HG03139 (cell line): ENCODE results near the gene AIG1.

Experiments
- ATAC-seq: cut with Tn5 transposase; IDR thresholded peaks from one replicate; pipeline ENCODE4 v1.9.1; 2021; ENCODE audit not compliant: unreplicated experiment

The AIG1 gene

DNA sequence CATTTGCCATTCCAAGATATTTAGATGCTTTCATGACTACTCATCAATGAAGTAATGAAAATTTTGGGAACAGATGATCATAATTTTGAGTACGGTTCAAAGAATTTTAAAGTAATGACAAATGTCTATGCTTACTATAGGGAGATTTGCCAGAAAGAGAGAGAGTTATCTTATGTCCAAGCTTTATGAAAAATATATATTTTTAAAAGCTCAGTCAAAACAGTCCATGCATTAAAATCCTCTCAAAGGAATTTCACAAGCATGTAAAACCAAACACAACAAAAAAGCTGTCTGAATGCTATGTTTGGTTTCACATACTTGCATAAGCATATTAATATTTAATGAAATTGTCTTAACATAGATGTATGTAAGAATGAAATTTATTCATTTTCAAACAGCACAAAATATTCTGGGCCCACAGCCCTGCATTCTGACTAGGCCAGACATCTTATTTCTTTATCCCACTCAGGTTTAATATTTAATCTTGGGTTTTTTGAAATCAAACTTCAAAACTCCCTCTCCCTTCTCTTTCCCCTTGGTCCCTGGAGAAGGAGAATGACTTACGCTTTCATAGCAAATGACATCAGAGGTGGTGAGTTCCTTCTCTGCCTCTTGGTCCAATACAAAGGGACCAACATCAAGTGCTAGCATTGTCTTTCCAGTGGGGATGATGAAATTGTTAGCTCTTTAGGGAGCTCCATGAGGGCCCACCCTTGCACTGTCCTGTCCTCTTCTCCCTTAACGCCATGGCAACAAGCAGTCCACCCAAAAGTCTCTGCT lies 295.6 kb downstream of the AIG1 start:
- no peak for ATAC-seq

DNA sequence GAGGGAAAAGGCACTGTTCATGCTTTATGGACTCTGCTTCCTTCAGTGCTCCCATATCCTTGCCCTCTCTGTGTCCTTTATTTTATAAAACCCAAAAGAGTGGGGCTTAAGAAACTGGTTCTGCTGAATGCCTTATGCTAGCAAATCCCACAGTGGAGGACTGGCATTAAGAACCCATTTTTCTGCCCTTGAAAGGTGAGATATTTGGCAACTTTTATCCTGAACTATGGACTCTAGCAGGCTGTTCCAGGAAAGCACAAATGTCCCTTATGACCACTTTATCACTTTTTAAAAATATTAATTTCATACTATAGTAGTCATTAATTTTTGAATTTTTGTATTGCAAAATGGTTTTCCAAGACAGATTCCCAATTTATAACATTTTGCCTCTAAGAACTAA lies 296.5 kb downstream of the AIG1 start:
- no peak for ATAC-seq

DNA sequence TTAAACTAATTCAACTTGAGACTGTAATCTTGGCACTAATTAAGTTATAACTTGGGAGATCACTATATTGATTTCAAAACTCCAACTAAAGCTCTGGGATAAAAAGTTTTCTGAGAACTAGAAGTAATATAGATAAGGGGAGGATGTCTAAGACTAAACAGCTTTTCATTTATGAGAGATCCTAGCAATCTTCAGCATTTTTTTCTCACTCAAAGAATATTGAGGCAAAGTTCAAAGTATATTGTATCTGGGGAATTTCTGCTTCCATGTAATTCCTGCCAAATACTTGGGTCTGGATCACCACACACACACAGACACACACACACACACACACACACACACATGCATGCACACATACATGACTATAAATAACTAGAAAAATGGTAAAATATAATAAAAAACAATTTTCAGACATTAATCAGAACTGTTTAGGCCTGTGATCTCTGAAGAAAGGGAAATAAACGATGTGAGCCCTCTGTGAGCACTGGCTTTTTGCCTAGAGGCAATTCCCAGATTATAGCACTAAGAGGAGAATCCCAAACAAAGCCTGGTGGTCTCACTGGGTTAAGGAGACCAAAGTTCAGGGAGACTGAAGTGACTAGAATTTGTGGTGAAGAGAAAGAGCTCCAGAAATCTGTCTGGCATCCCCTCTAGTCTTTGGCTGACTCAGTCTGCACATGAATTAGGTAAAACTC lies 297.0 kb downstream of the AIG1 start:
- ATAC-seq, result no peak

DNA sequence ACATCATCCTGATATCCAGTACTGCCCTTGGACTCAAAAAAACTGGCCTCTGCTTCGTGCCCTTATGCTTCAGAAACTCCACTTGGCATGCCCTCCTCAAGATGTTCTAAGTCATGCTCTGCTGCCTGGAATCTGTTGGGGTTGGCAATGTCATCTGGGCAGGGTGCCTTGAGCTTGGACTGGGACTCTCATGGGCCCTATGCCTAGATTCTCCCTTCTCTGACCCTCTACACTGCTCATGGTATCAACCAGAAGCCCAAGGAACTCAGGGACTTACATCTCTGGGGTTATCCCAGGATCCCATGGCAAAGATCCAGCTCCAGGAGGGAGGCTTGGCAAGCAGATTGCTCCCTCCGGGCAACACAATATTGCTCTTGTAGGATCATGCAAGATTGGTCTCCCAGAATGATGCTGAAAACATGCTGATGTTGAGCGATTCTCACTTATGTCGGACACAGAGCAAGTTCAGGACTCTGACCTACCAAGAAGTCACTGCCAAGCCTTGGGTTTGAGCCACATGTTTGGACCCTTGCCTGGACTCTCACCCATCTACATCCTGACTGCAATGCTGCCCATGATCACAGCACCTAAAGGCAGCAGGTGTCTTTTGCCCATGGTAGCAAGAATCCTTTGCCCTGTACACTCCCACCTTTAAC lies 301.0 kb downstream of the AIG1 start:
- ATAC-seq, result no peak

DNA sequence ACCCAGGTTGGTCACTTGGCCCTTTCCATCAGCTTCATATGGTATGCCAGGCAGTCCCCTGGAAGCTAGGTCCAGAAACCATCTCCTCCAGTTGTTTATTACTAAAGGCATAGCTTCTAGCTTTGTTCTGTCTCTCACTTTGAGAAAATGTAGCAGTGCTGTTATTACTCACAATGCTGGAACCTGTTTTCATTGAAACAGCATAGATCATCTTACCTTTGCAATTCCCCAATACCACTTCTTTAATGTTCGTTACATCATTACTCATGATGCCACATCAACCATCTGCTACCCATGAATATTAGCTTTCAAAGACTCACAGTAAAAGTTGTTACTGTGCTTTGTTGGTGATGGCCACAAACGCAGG lies 301.5 kb downstream of the AIG1 start:
- no peak for ATAC-seq

DNA sequence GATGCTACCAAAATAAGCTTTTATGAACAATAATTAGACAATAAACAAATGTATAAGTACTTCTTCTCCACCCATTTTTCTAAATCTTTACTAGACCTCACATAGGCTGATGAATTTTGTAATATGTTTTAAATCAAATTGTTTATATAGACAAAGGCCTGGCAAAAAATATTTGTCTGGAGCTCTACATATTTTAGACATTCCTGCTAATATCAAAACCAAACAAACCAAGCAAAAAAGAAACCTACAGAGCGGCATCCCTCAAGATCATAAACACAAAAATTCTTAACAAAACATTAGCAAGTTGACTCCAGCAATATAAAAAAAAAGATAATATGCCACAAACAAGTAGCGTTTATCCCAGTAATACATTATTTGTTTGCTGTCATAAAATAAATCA lies 302.6 kb downstream of the AIG1 start:
- ATAC-seq, result no peak

DNA sequence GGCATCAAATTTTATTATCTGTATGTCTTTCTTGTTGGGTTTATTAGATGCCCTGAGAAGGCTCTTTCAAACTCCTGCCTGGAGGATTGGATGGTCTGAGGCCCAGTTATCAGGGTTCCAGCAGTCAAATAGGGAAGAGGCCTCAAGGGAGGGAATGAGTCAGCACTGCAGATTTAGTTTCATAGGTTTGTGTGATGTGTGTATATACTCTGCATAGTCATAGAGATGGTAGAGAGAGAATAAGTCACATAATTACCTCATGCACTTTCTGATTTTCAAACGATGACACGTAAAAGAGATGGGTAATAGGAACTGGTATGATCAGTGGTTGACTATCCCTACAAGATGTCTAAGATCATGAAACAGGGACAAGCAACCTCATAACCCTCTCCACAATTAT lies 307.7 kb downstream of the AIG1 start:
- ATAC-seq, result peak; percentile 97

DNA sequence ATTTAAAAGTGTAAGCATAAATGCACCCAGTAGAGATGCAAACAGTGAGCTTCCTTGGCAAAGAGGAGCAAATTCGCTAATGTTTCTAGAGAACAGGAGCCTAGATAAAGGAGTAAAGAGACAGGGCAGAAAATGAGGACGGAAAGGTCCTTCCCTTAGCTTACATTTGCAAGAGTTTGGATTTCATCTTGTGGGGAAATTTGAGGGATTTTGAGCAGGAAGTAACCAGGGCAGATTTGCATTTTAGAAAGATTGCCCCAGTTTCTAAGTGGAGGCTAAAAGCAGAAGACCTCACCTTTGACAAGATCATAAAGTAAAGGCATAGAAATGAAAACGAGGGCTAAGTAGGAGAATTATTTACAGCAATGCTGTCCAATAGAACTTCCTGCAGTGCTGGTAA lies 309.3 kb downstream of the AIG1 start:
- ATAC-seq, result no peak

DNA sequence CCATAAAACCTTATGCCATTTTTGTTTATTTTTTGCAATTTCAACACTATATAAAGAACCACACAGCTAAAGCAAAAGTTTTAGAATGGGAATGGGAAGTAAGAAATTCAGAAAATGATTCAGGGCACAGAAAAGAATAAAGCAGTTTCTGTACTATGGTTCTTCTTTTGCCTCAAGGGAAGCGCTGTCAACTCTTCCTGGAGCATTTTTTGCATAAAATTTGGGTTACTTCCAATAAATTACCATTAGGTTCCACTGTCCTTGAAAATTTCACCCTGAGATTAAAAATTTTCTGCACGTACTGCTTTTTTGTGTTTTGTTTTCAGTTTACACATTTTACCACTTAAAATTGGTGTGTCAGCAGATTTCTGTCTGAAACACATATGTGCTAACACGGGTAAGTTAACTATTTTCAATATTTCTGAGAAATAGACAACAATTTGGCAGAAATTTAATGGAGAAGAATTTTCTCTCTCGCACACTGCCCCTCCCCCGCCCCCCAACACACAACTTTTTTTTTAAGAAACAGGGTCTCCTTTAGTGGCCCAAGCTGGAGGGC lies 310.2 kb downstream of the AIG1 start:
- no peak for ATAC-seq

DNA sequence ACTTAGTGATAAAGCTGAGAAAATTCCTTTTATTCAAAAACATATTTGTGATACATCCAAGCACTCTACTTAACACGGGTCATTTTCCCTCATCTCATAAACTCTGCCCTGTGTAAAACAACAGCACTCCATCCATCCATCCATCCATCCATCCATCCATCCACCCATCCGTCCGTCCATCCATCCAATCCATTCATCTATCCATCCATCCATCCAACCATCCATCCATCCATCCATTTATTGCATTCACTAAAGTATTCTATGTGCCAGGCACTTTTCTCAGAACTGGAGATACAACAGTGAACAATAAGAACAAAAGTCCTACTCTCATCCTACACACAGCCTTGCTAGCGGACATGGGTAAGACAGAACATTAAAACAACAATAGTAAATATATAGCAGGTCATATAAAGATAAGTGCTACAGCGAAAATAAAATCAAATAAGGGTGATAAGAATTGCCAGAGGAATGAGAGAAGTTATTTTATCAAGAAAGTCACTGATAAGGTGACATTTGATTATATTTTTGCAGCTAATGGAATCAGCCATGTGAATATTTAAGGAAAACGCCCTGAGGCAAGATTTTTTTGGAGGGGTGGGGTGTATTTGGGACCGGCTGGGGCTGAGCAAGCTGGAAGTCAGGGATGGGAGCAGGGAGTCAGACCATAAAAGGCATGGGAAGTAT lies 311.7 kb downstream of the AIG1 start:
- ATAC-seq, result no peak

DNA sequence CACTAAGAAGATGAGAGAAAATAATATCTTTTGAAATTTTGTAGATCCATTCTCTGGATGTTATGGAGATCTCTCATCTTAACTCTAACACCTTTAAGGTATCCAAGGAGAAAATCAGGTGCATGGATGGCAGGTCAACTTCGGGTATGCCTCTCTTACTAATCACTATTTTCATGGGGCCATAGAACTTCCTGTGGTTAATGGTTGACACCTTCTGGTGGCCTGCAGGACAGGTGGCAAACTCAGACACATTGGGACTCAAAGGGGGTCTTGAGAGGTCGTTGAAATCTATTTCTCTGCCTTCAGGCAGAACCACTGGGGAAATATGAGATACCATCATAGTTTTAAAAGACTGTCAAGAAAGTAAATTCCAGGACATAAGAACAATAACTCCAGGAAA lies 313.3 kb downstream of the AIG1 start:
- ATAC-seq, result no peak

DNA sequence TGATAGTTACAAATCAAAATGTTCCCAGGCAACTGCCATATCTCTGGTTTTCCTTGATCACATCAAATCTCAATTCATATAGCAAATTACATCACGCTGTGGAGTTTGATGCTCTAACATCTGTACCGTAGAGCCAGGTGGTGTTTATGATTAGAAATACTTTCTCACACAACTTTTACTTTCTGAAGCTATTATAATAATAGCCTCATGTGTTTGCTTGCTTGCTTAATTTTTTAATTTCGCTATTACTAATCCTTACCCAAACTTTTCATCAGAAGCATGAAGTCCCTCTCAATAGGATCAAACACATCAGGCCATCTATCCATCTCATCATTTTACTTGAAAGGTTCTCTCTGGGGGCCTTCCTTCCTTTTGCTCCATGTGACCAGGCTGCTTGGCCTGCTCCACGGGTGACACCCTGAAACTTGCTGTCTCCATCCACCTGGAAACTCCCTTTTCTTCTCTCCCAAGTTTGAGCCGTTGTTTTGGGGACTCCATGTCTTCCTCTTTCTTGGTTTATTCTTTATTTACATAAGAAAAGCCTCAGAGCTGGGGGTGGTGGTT lies 314.4 kb downstream of the AIG1 start:
- no peak for ATAC-seq

DNA sequence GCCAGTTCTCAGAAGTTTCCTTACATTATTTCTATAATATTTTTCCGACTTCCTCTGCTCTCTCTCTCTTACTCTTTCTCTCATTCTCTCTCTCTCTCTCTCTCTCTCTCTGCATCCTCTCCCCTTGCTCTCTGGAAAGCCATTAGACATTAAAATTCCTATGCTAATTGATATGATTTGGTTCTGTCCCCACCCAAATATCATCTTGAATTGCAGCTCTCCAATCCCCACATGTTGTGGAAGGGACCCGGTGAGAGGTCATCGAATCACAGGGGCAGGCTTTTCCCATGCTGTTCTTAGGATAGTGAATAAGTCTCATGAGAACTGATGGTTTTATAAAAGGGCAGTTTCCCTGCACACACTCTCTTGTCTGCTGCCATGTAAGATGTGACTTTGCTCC lies 315.7 kb downstream of the AIG1 start:
- no peak for ATAC-seq

DNA sequence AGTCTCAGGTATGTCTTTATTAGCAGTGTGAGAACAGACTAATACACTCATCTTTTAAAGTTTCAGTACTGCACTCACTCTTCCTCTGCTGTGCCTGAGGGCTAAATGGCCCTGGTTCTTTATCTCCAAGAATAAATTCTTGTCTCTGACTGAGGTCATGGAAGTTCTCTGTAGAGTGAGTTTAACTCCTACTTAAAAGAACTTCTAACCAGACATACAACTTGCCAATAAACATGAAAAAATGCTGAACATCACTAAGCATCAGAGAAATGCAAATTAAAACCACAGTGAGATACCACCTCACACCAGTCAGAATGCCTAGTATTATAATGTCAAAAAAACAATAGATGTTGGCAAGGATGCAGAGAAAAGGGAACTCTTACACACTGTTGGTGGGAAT lies 316.2 kb downstream of the AIG1 start:
- ATAC-seq, result no peak

DNA sequence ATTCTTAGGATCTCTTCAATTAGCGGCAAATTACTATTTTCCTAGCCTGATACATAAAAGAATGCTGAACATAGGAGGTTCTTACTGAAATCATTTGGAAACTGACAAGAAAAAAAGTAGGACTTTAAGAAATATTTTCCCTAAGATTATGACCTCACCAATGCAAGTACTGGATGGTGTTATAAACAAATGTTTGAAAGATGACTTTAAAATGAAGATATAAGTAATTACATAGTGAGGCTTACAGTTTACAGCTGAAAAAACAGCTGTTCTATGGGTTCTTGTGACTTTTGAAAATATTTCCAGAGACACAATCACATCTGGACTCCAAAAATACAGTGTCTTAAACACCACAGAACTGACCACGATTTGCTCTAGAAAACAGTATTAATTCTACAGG lies 324.9 kb downstream of the AIG1 start:
- no peak for ATAC-seq

DNA sequence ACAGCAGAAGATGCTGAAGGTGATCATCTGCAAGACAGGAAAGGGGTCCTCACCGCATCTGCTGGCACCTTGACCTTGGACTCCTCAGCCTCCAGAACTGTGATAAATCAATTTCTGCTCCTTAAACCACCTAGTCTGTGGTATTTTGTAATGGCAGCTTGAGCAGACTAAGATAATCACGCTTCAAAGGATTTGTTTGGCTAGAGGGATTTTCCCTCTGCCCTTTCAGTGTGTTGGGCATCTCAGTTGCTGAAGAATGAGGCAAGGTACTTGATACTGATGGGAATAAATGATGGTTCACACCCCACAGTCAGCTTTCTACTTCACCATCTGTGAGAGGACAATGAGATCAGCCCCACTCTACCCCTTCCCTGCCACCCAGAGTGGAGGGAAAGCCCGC lies 329.6 kb downstream of the AIG1 start:
- ATAC-seq, result no peak
